Spleen (tissue), 11 donors: Measurements from ENCODE around the gene DPM1. TPM values are rescaled to one million over a fixed set of nuclear protein-coding genes. Genes with fewer than 3 reads are reported as not detected.

Experiments used
- DNase-seq: peaks from one replicate; pipeline ENCODE4 v3.0.0-alpha.2; 2020
- H3K27ac ChIP-seq, 8 donors: fragments of 200-600 bp; sonication (generic) in 7 of 8; 1 replicate in 4 of 8; 2 replicates in 4 of 8; pipeline versions ENCODE4 v1.5.0 to v1.8.0; 2016 to 2021; ENCODE audit warnings: inconsistent platforms in 4 of 8, mild to moderate bottlenecking in 4 of 8, moderate library complexity in 1 of 8
- H3K27me3 ChIP-seq, 7 donors: fragments of 200-600 bp; sonication (generic) in 6 of 7; replicated peaks in 1 of 7; 1 replicate in 4 of 7; 2 replicates in 3 of 7; pipeline versions ENCODE4 v1.5.0 to v1.8.0; 2016 to 2021; ENCODE audit warnings: inconsistent platforms in 3 of 7, mild to moderate bottlenecking in 1 of 7
- H3K36me3 ChIP-seq, 6 donors: fragments of 200-600 bp; sonication (generic) in 5 of 6; 1 replicate in 4 of 6; 2 replicates in 2 of 6; pipeline versions ENCODE4 v1.5.0 to v1.8.0; 2016 to 2021; ENCODE audit warnings: inconsistent platforms in 2 of 6
- H3K4me1 ChIP-seq, 6 donors: fragments of 200-600 bp; sonication (generic) in 5 of 6; 1 replicate in 3 of 6; 2 replicates in 3 of 6; pipeline versions ENCODE4 v1.5.0 to v1.8.0; 2016 to 2021; ENCODE audit warnings: inconsistent platforms in 3 of 6
- H3K4me3 ChIP-seq, 8 donors: fragments of 200-600 bp; sonication (generic) in 7 of 8; 1 replicate in 4 of 8; 2 replicates in 4 of 8; pipeline versions ENCODE4 v1.5.0 to v1.8.0; 2016 to 2021; ENCODE audit warnings: inconsistent platforms in 4 of 8, mild to moderate bottlenecking in 4 of 8, moderate library complexity in 2 of 8
- H3K9me3 ChIP-seq, 8 donors: fragments of 200-600 bp; sonication (generic) in 7 of 8; 1 replicate in 4 of 8; 2 replicates in 4 of 8; pipeline versions ENCODE4 v1.5.0 to v1.8.0; 2016 to 2021; ENCODE audit warnings: inconsistent platforms in 4 of 8
- CTCF ChIP-seq, 11 experiments: fragments of 200-600 bp in 7 of 11; fragments of 450-650 bp in 4 of 11; sonication (generic) in 4 of 11; IDR thresholded peaks in 8 of 11; conservative IDR thresholded peaks in 3 of 11; 1 replicate in 7 of 11; 2 replicates in 4 of 11; pipeline versions ENCODE4 v1.4.0 to v1.8.0; 2016 to 2021; ENCODE audit warnings: antibody characterized with exemption in 11 of 11, inconsistent platforms in 4 of 11, mild to moderate bottlenecking in 1 of 11
- POLR2A ChIP-seq, 3 donors: fragments of 450-650 bp; IDR thresholded peaks; one replicate each; pipeline ENCODE4 v1.5.1; 2017; ENCODE audit warnings: antibody characterized with exemption in 3 of 3, mild to moderate bottlenecking in 1 of 3
- POLR2AphosphoS5 ChIP-seq, 3 donors: sonication (generic); formaldehyde crosslinking; IDR thresholded peaks; one replicate each; pipeline ENCODE4 v1.5.1; 2017; ENCODE audit warnings: antibody characterized with exemption in 3 of 3
- WGBS, 5 donors: extraction: QIAGEN DNeasy Blood & Tissue Kit in 3 of 5; methylation state at CpG; one replicate each; pipeline versions ENCODE4 v1.1.5 to v1.1.7; 2013 to 2018; 5-methylcytosine and 5-hydroxymethylcytosine counted together
- intact Hi-C: fragments of 100-400 bp; cut with DNase I; formaldehyde crosslinking; loops from one replicate; pipeline ENCODE4 v1.15.0; 2023; ENCODE audit warnings: low total_unique reads
- polyA plus RNA-seq, 3 donors: library from polyadenylated mRNA; stranded (reverse); fragments of 200-250 nt; gene quantifications; one replicate each; pipeline ENCODE4 v1.2.1, GENCODE V29; 2013
- total RNA-seq, 7 donors: library from RNA; depleted of rRNA in 3 of 7; stranded (reverse); fragments of >200 nt in 3 of 7; fragmentation: NEBNext Ultra II Directional in 4 of 7; extraction: Animal tissue kit (Norgen Biotek cat#: 25700) in 4 of 7; gene quantifications; one replicate each; pipeline versions ENCODE4 v1.1.0 to v1.2.1, GENCODE V29; 2016 to 2021
- donor health status: healthy with polysubstance abuse.
- donor health status: DM: no; HTN: no; CAD: no; lungs with moderate emphysema.
- donor health status: DM: no; HTN: no; CAD: no.
- donor health status: Bipolar disorder and iron deficiency.
- donor health status: healthy.
- donor health status: DM: no; HTN: no; CAD: no.
- donor health status: DM: yes; HTN: yes; CAD: no.

Gene DPM1
- total and polyA plus RNA-seq, 10 donors: 28.1 to 65.0 (median 43.8) TPM

GRCh38 chr20:50933589-50933988 lies 24.7 kb downstream of the DPM1 start:
- Histone ChIP-seq H3K4me1 (peaks cover 7 to 30% (median 22%) of the 10 kb centered on the region in 6 donors), H3K27ac (no peak overlapping the region), H3K4me3 (no peak overlapping the region), H3K36me3 (peaks cover 0 to 61% (median 46%) of the 10 kb centered on the region in 6 donors), H3K9me3 (no peaks in the 10 kb centered on the region), H3K27me3 (no peaks in the 10 kb centered on the region)
- TF ChIP-seq POLR2A (IDR thresholded peaks at IDR 0.05) (no peak), POLR2AphosphoS5 (IDR thresholded peaks at IDR 0.05) (no peak), CTCF (IDR thresholded peaks at IDR 0.05 in 8 of 11, conservative IDR thresholded peaks at IDR 0.05 in 3 of 11) (no peak)
- intact Hi-C loops: no loop called here
- WGBS, 5 donors: 88 to 100% (median 95%) methylated on average over 1 of the region's 1 CpG
- no peak for DNase-seq

GRCh38 chr20:50932691-50933280 lies 25.5 kb downstream of the DPM1 start:
- H3K36me3 ChIP-seq: peaks cover 0 to 61% (median 40%) of the 10 kb centered on the region in 6 donors
- no peaks in the 10 kb centered on the region for H3K27me3 ChIP-seq
- DNase-seq: no peak
- no peaks in the 10 kb centered on the region for H3K9me3 ChIP-seq
- 77 to 88% (median 80%) methylated on average over 1 of the region's 1 CpG for WGBS, 5 donors
- H3K27ac ChIP-seq: peak overlapping the region in 2 of 8 donors; percentile 99
- intact Hi-C loops: no loop called here
- peaks cover 15 to 38% (median 30%) of the 10 kb centered on the region in 6 donors for H3K4me1 ChIP-seq
- no peak for TF ChIP-seq POLR2AphosphoS5 (IDR thresholded peaks at IDR 0.05)
- no peak for TF ChIP-seq POLR2A (IDR thresholded peaks at IDR 0.05)
- no peak for TF ChIP-seq CTCF (IDR thresholded peaks at IDR 0.05 in 8 of 11, conservative IDR thresholded peaks at IDR 0.05 in 3 of 11)
- no peak overlapping the region for H3K4me3 ChIP-seq

- no peak for DNase-seq
- intact Hi-C loops: no loop called here
These were observed 26.3 kb downstream of the DPM1 start for GRCh38 chr20:50932016-50932485.

More at GRCh38 chr20:50932016-50932485, 26.3 kb downstream of the DPM1 start:
- no peak for TF ChIP-seq POLR2A (IDR thresholded peaks at IDR 0.05)
- TF ChIP-seq POLR2AphosphoS5 (IDR thresholded peaks at IDR 0.05): no peak
- no peak for TF ChIP-seq CTCF (IDR thresholded peaks at IDR 0.05 in 8 of 11, conservative IDR thresholded peaks at IDR 0.05 in 3 of 11)
- H3K27ac ChIP-seq: peak overlapping the region; percentile 99 to 100 (median 99)
- no peaks in the 10 kb centered on the region for H3K9me3 ChIP-seq
- H3K36me3 ChIP-seq: peaks cover 0 to 61% (median 32%) of the 10 kb centered on the region in 6 donors
- H3K4me3 ChIP-seq: peak overlapping the region; percentile 45 to 95 (median 70)
- WGBS, 5 donors: 53 to 82% (median 59%) methylated on average over 4 to 6 of the region's 6 CpGs
- peaks cover 15 to 45% (median 37%) of the 10 kb centered on the region in 6 donors for H3K4me1 ChIP-seq
- H3K27me3 ChIP-seq: no peaks in the 10 kb centered on the region
